ENCODE measurements around the gene SLC17A7. TPM values are rescaled to one million over a fixed set of nuclear protein-coding genes. Genes with fewer than 3 reads are reported as not detected.

The SLC17A7 gene
- total and polyA plus RNA-seq, 2 of the 13 experiments (the other 11 are each of a cell fraction or from before 2014, with no cell fraction given): 0.32 TPM; not detected in 1

DNA sequence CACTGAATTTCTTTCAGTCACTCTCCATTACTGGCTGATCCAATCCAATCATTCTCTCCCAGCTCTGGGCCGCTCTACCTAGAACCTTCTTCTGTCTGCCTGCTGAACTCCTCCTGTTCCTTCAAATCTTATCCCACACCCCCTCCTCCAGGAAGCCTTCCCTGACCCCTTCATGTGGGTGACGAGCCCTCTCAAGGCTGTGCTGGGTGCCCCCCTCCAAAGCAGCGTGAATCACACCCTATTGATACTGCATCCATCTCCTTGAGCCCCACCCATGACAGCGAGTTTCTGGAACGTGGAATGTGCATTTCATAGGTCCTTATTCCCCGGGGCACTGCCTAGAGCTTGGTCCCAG is 7.1 kb upstream of the SLC17A7 start:
- ChIA-PET POLR2A (no interaction called here), CTCF (ENCODE audit: low intra/inter-chr PET ratio, low total read pairs) (no interaction called here)
- Histone ChIP-seq H3K79me2 (ENCODE audit: insufficient read depth, low read length) (peaks cover 17% of the 10 kb centered on the region), H2AFZ (ENCODE audit: low read length) (no peak overlapping the region), H3K27me3 (ENCODE audit: control insufficient read depth in 1 of 2, insufficient read depth in 2 of 2, low read length in 2 of 2) (no peaks in the 10 kb centered on the region; a peak in 1 of 5 replicates), H3K9ac (ENCODE audit: insufficient read depth, low read depth, low read length) (no peak overlapping the region), H3K9me3 (ENCODE audit: low read length) (no peaks in the 10 kb centered on the region), H3K4me3 (replicated peaks in 1 of 3; ENCODE audit: insufficient read depth in 1 of 3, low read depth in 2 of 3, low read length in 3 of 3) (no peak overlapping the region), H3K36me3 (replicated peaks in 1 of 2; ENCODE audit: control insufficient read depth in 1 of 2, insufficient read depth in 2 of 2, low read length in 2 of 2) (peaks cover 6 to 25% of the 10 kb centered on the region in 2 experiments; a peak in 3 of 5 replicates), H3K4me2 (ENCODE audit: low read depth, low read length) (no peak overlapping the region), H4K20me1 (ENCODE audit: insufficient read depth, low read length) (no peaks in the 10 kb centered on the region), H3K27ac (ENCODE audit: extremely low read length, insufficient read depth, low read length) (no peak overlapping the region), H3K4me1 (ENCODE audit: insufficient read depth, low read length) (peaks cover 32% of the 10 kb centered on the region)
- no peak for TF ChIP-seq TBX3 (IDR thresholded peaks at IDR 0.05; ENCODE audit: borderline replicate concordance)
- TF ChIP-seq ZNF121 (CRISPR knock-in tag; IDR thresholded peaks at IDR 0.05): no peak
- no peak for TF ChIP-seq TCF7 (IDR thresholded peaks at IDR 0.05; ENCODE audit: low read depth)
- no peak for TF ChIP-seq ADNP (CRISPR knock-in tag; IDR thresholded peaks at IDR 0.05)
- no peak for TF ChIP-seq JUNB (CRISPR knock-in tag; IDR thresholded peaks at IDR 0.05; ENCODE audit: borderline replicate concordance)
- TF ChIP-seq AGO1 (IDR thresholded peaks at IDR 0.05; ENCODE audit: low read depth, low read length, poor library complexity, severe bottlenecking): no peak
- TF ChIP-seq, protein P1, sequence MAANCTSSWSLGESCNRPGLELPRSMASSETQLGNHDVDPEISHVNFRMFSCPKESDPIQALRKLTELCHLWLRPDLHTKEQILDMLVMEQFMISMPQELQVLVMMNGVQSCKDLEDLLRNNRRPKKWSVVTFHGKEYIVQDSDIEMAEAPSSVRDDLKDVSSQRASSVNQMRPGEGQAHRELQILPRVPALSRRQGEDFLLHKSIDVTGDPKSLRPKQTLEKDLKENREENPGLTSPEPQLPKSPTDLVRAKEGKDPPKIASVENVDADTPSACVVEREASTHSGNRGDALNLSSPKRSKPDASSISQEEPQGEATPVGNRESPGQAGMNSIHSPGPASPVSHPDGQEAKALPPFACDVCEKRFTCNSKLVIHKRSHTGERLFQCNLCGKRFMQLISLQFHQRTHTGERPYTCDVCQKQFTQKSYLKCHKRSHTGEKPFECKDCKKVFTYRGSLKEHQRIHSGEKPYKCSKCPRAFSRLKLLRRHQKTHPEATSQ (CRISPR knock-in tag; IDR thresholded peaks at IDR 0.05; ENCODE audit: borderline replicate concordance): no peak
- TF ChIP-seq ZNF552 (CRISPR knock-in tag; IDR thresholded peaks at IDR 0.05; ENCODE audit: borderline replicate concordance): no peak
- DNase-seq (ENCODE audit: low spot score) (no peak), FAIRE-seq (no peak), ATAC-seq (no peak)
- 98% methylated on average over 6 of the region's 6 CpGs for WGBS (ENCODE audit: low lambda C conversion rate)
- in situ Hi-C loops (cut with HindIII; ENCODE audit: extremely low pct_ligation_motif_present, low pct_unique_long_range_greater_than_20kb) (no loop called here), intact Hi-C loops (cut with micrococcal nuclease; ENCODE audit: unreplicated experiment) (no loop called here)
- BruUV-seq (replicated peaks): TSS peak; percentile 9
